ENCODE measurements around the gene KDM4C.
"Not testable (repeated sequence)": the region's sequence is repeated elsewhere in the genome, so short reads cannot be mapped to it uniquely, and the experiment has no call there.

Gene KDM4C

GRCh38 chr9:6928863-6929262 lies 171.1 kb downstream of the KDM4C start:
- FAIRE-seq, result no peak
- no peak for DNase-seq (ENCODE audit: low spot score)

GRCh38 chr9:6929441-6930215 lies 171.9 kb downstream of the KDM4C start:
- DNase-seq (ENCODE audit: low spot score) (no peak), FAIRE-seq (no peak)

GRCh38 chr9:6930827-6931226 lies 173.1 kb downstream of the KDM4C start:
- FAIRE-seq (no peak), DNase-seq (ENCODE audit: low spot score) (no peak)

GRCh38 chr9:6931913-6932312 lies 174.1 kb downstream of the KDM4C start:
- DNase-seq (ENCODE audit: low spot score), result peak; percentile 32
- no peak for FAIRE-seq

- no peak for DNase-seq (ENCODE audit: low spot score)
- no peak for FAIRE-seq
These were observed 178.3 kb downstream of the KDM4C start for GRCh38 chr9:6936103-6936502.

- FAIRE-seq (no peak), DNase-seq (ENCODE audit: low spot score) (no peak)
These were observed 179.4 kb downstream of the KDM4C start for GRCh38 chr9:6937209-6937608.

- peak; percentile 50 for DNase-seq (ENCODE audit: low spot score)
- no peak for FAIRE-seq
These were observed 180.7 kb downstream of the KDM4C start for GRCh38 chr9:6938447-6938846.

GRCh38 chr9:6938873-6939272 lies 181.1 kb downstream of the KDM4C start:
- DNase-seq (ENCODE audit: low spot score), result no peak
- FAIRE-seq, result no peak

GRCh38 chr9:6941501-6941900 lies 183.7 kb downstream of the KDM4C start:
- FAIRE-seq (no peak), DNase-seq (ENCODE audit: low spot score) (no peak)

GRCh38 chr9:6942406-6942805 lies 184.6 kb downstream of the KDM4C start:
- DNase-seq (ENCODE audit: low spot score) (no peak), FAIRE-seq (no peak)

- DNase-seq (ENCODE audit: low spot score), result no peak
- FAIRE-seq, result no peak
These were observed 185.5 kb downstream of the KDM4C start for GRCh38 chr9:6943293-6943692.

GRCh38 chr9:6944093-6944551 lies 186.3 kb downstream of the KDM4C start:
- DNase-seq (ENCODE audit: low spot score) (no peak), FAIRE-seq (no peak)

GRCh38 chr9:6944896-6945295 lies 187.1 kb downstream of the KDM4C start:
- FAIRE-seq, result no peak

GRCh38 chr9:6945816-6946215 lies 188.0 kb downstream of the KDM4C start:
- FAIRE-seq (no peak), DNase-seq (ENCODE audit: low spot score) (no peak)

More at GRCh38 chr9:6944896-6945295, 187.1 kb downstream of the KDM4C start:
- DNase-seq (ENCODE audit: low spot score), result no peak

GRCh38 chr9:6946583-6947166 lies 188.9 kb downstream of the KDM4C start:
- no peak for DNase-seq (ENCODE audit: low spot score)
- no peak for FAIRE-seq

- not testable (repeated sequence) for FAIRE-seq; DNase-seq (ENCODE audit: low spot score)
These were observed 191.1 kb downstream of the KDM4C start for GRCh38 chr9:6948921-6949320.

GRCh38 chr9:6955251-6955921 lies 197.6 kb downstream of the KDM4C start:
- FAIRE-seq, result no peak
- no peak for DNase-seq (ENCODE audit: low spot score)

- DNase-seq (ENCODE audit: low spot score), result no peak
- FAIRE-seq, result no peak
These were observed 199.1 kb downstream of the KDM4C start for GRCh38 chr9:6956879-6957278.

GRCh38 chr9:6959270-6960000 lies 201.7 kb downstream of the KDM4C start:
- FAIRE-seq (no peak), DNase-seq (ENCODE audit: low spot score) (no peak)

GRCh38 chr9:6960777-6961176 lies 203.0 kb downstream of the KDM4C start:
- DNase-seq (ENCODE audit: low spot score) (no peak), FAIRE-seq (no peak)

GRCh38 chr9:6961845-6962522 lies 204.2 kb downstream of the KDM4C start:
- DNase-seq (ENCODE audit: low spot score), result no peak
- FAIRE-seq, result no peak
